MM.1S (cell line): ENCODE measurements around the gene PLCH2.

ENCODE experiments used
- EZH2phosphoT487 ChIP-seq: fragments of 300-600 bp; sonication (generic); IDR thresholded peaks from 2 replicates; pipeline ENCODE4 v1.6.1; 2018; ENCODE audit warnings: antibody characterized with exemption, low read length
- TF ChIP-seq, protein P1 (sequence below): fragments of 300-600 bp; sonication (generic); IDR thresholded peaks from 2 replicates; pipeline ENCODE4 v1.5.1; 2016; ENCODE audit warnings: antibody characterized with exemption, low read length, mixed read lengths

DNA sequence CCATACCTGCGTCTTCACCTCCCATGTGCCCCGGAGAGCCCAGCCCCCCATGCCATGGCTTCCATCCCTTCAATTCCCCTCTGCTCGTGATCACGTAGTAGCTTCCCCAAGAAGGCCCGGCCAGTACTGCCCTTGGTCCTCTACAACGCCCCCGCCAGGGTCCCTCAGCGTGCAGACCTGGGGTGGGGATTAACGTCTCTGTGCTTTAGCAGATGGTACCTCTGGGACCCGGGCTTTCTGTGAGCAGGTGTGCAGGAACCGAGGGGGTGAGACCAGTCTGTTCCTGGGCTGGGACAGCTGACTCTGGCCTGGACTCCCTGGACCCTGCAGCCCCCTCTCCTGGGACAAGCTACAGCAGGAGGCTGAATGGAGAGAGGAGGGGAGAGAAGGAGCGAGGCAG lies 1.2 kb downstream of the PLCH2 start:
- TF ChIP-seq, protein P1, sequence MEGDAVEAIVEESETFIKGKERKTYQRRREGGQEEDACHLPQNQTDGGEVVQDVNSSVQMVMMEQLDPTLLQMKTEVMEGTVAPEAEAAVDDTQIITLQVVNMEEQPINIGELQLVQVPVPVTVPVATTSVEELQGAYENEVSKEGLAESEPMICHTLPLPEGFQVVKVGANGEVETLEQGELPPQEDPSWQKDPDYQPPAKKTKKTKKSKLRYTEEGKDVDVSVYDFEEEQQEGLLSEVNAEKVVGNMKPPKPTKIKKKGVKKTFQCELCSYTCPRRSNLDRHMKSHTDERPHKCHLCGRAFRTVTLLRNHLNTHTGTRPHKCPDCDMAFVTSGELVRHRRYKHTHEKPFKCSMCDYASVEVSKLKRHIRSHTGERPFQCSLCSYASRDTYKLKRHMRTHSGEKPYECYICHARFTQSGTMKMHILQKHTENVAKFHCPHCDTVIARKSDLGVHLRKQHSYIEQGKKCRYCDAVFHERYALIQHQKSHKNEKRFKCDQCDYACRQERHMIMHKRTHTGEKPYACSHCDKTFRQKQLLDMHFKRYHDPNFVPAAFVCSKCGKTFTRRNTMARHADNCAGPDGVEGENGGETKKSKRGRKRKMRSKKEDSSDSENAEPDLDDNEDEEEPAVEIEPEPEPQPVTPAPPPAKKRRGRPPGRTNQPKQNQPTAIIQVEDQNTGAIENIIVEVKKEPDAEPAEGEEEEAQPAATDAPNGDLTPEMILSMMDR = no peak
- TF ChIP-seq EZH2phosphoT487 = no peak
